HEK293 (cell line): Measurements from ENCODE around the gene CACNA2D1.
A peak's percentile ranks its signal among the peaks of the same experiment; 100 is the strongest.

ENCODE experiments used
- CTCF ChIA-PET: fragments of 350-600 bp; formaldehyde crosslinking; extraction: SDS; loops from one replicate; lab custom pipeline; 2021; ENCODE audit warnings: antibody characterized with exemption; lab: Yijun Ruan, JAX
- POLR2A ChIA-PET: fragments of 300-600 bp; formaldehyde crosslinking; extraction: SDS; loops from one replicate; lab custom pipeline; 2020; ENCODE audit warnings: antibody characterized with exemption, inconsistent platforms; lab: Yijun Ruan, JAX
- H3K27ac ChIP-seq: fragments of 200-500 bp; sonication (Bioruptor generic); 2 replicates; pipeline ENCODE4 v1.5.1; 2014; ENCODE audit warnings: low read depth, low read length, control low read depth, inconsistent platforms; ENCODE audit errors: extremely low read depth
- H3K36me3 ChIP-seq, 2 experiments: fragments of 200-500 bp in 1 of 2; sonication (Bioruptor generic) in 1 of 2; 1 replicate in 1 of 2; 2 replicates in 1 of 2; pipeline ENCODE4 v1.5.1; 2014 to 2017; ENCODE audit warnings: inconsistent platforms in 2 of 2, low read length in 2 of 2; ENCODE audit not compliant: control insufficient read depth in 2 of 2, insufficient read depth in 1 of 2
- H3K4me1 ChIP-seq: fragments of 200-500 bp; sonication (Bioruptor generic); 2 replicates; pipeline ENCODE4 v1.5.1; 2014; ENCODE audit warnings: mild to moderate bottlenecking, low read length, inconsistent platforms; ENCODE audit not compliant: control insufficient read depth, insufficient read depth
- H3K4me3 ChIP-seq: 2 replicates; pipeline ENCODE4 v1.5.1; 2011; ENCODE audit warnings: low read depth, mild to moderate bottlenecking, control low read depth, low read length, moderate library complexity
- H3K9me3 ChIP-seq: fragments of 200-500 bp; sonication (Bioruptor generic); 2 replicates; pipeline ENCODE4 v1.5.1; 2014; ENCODE audit warnings: low read depth, low read length, inconsistent platforms; ENCODE audit not compliant: control insufficient read depth, insufficient read depth
- KLF10 ChIP-seq: fragments of 450-650 bp; IDR thresholded peaks from 2 replicates; pipeline ENCODE4 v1.5.1; 2018; ENCODE audit warnings: missing biosample characterization, mild to moderate bottlenecking, missing genetic modification characterization
- ZBTB17 ChIP-seq: fragments of 450-650 bp; formaldehyde crosslinking; IDR thresholded peaks from 2 replicates; pipeline ENCODE4 v1.5.1; 2016; ENCODE audit warnings: missing biosample characterization, missing genetic modification characterization
- ZBTB21 ChIP-seq: fragments of 450-650 bp; formaldehyde crosslinking; IDR thresholded peaks from 2 replicates; pipeline ENCODE4 v1.5.1; 2017; ENCODE audit warnings: missing biosample characterization, missing genetic modification characterization
- ZBTB8A ChIP-seq: fragments of 450-650 bp; formaldehyde crosslinking; IDR thresholded peaks from 2 replicates; pipeline ENCODE4 v1.5.1; 2016; ENCODE audit warnings: missing biosample characterization, missing genetic modification characterization
- ZNF155 ChIP-seq: fragments of 450-650 bp; formaldehyde crosslinking; IDR thresholded peaks from 2 replicates; pipeline ENCODE4 v1.5.1; 2016; ENCODE audit warnings: missing biosample characterization, missing genetic modification characterization
- ZNF184 ChIP-seq: fragments of 450-650 bp; IDR thresholded peaks from 2 replicates; pipeline ENCODE4 v1.5.1; 2018; ENCODE audit warnings: missing biosample characterization, mild to moderate bottlenecking, missing genetic modification characterization
- ZNF266 ChIP-seq: fragments of 450-650 bp; formaldehyde crosslinking; IDR thresholded peaks from 2 replicates; pipeline ENCODE4 v1.5.1; 2016; ENCODE audit warnings: missing biosample characterization, missing genetic modification characterization, low read depth
- ZNF341 ChIP-seq: fragments of 450-650 bp; formaldehyde crosslinking; IDR thresholded peaks from 2 replicates; pipeline ENCODE4; 2016; ENCODE audit warnings: low read depth, missing biosample characterization, missing genetic modification characterization
- ZNF404 ChIP-seq: fragments of 450-650 bp; formaldehyde crosslinking; IDR thresholded peaks from 2 replicates; pipeline ENCODE4 v1.5.1; 2017; ENCODE audit warnings: missing biosample characterization, missing genetic modification characterization
- ZNF501 ChIP-seq: fragments of 450-650 bp; formaldehyde crosslinking; IDR thresholded peaks from 2 replicates; pipeline ENCODE4 v1.5.1; 2016; ENCODE audit warnings: missing biosample characterization, missing genetic modification characterization
- ZNF549 ChIP-seq: fragments of 450-650 bp; IDR thresholded peaks from 2 replicates; pipeline ENCODE4 v1.5.1; 2018; ENCODE audit warnings: missing biosample characterization, missing genetic modification characterization, mild to moderate bottlenecking, inconsistent platforms, moderate library complexity
- ZNF600 ChIP-seq: fragments of 450-650 bp; formaldehyde crosslinking; IDR thresholded peaks from 2 replicates; pipeline ENCODE4 v1.5.1; 2016; ENCODE audit warnings: missing biosample characterization, missing genetic modification characterization
- ZNF747 ChIP-seq: fragments of 450-650 bp; formaldehyde crosslinking; IDR thresholded peaks from 2 replicates; pipeline ENCODE4 v1.5.1; 2016; ENCODE audit warnings: missing biosample characterization, missing genetic modification characterization
- ZSCAN23 ChIP-seq: fragments of 450-650 bp; formaldehyde crosslinking; IDR thresholded peaks from 2 replicates; pipeline ENCODE4 v1.5.1; 2016; ENCODE audit warnings: missing biosample characterization, missing genetic modification characterization
- ZSCAN30 ChIP-seq: fragments of 450-650 bp; IDR thresholded peaks from 2 replicates; pipeline ENCODE4 v1.5.1; 2018; ENCODE audit warnings: missing biosample characterization, mild to moderate bottlenecking, missing genetic modification characterization, moderate library complexity
- ZXDB ChIP-seq: fragments of 450-650 bp; formaldehyde crosslinking; IDR thresholded peaks from 2 replicates; pipeline ENCODE4 v1.5.1; 2016; ENCODE audit warnings: missing biosample characterization, missing genetic modification characterization
- TF ChIP-seq, protein P1 (sequence below): IDR thresholded peaks from 2 replicates; pipeline ENCODE4 v1.6.1; 2011; ENCODE audit warnings: mild to moderate bottlenecking, low read depth, low read length, borderline replicate concordance
- TF ChIP-seq, protein P2 (sequence below): fragments of 450-650 bp; formaldehyde crosslinking; IDR thresholded peaks from 2 replicates; pipeline ENCODE4 v1.5.1; 2016; ENCODE audit warnings: missing biosample characterization, missing genetic modification characterization
- TF ChIP-seq, protein P3 (sequence below): fragments of 450-650 bp; IDR thresholded peaks from 2 replicates; pipeline ENCODE4 v1.5.1; 2018; ENCODE audit warnings: missing biosample characterization, mild to moderate bottlenecking, missing genetic modification characterization
- TF ChIP-seq, protein P4 (sequence below): fragments of 450-650 bp; formaldehyde crosslinking; IDR thresholded peaks from 2 replicates; pipeline ENCODE4 v1.5.1; 2017; ENCODE audit warnings: missing biosample characterization, missing genetic modification characterization
- TF ChIP-seq, protein P5 (sequence below): fragments of 450-650 bp; formaldehyde crosslinking; IDR thresholded peaks from 2 replicates; pipeline ENCODE4 v1.5.1; 2016; ENCODE audit warnings: missing biosample characterization, missing genetic modification characterization
- TF ChIP-seq, protein P6 (sequence below): fragments of 450-650 bp; formaldehyde crosslinking; IDR thresholded peaks from 2 replicates; pipeline ENCODE4 v1.5.1; 2016; ENCODE audit warnings: missing biosample characterization, missing genetic modification characterization, borderline replicate concordance

CACNA2D1 gene

DNA sequence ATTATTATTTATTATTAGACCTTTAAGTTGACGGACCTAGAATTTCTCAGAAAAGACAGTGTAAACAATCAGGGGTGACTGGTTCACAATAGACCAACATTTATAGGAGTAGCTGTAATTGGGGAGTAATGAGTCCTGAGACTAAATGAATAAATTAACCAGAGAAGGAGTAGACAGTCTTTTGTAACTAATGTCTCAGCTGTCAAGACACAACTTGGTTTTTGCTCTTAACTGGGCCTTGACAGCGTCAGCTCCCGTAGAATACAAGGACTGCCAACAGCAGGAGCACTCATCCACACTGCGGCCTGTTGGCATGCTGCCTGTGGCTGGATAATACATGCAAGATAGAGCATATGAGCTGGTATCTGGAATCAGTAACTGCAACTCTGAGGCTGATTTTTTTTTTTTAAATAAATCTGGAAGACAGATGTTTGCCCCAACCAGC lies 123.9 kb downstream of the CACNA2D1 start (continued):
- TF ChIP-seq, protein P1, sequence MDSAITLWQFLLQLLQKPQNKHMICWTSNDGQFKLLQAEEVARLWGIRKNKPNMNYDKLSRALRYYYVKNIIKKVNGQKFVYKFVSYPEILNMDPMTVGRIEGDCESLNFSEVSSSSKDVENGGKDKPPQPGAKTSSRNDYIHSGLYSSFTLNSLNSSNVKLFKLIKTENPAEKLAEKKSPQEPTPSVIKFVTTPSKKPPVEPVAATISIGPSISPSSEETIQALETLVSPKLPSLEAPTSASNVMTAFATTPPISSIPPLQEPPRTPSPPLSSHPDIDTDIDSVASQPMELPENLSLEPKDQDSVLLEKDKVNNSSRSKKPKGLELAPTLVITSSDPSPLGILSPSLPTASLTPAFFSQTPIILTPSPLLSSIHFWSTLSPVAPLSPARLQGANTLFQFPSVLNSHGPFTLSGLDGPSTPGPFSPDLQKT: no peak
- TF ChIP-seq ZNF155 (tag by site-specific recombination) (no peak), ZSCAN30 (tag by site-specific recombination) (peak; percentile 65), ZBTB17 (tag by site-specific recombination) (0 out of 2 replicates have a peak, but pooled peaks have one; percentile 32), ZNF549 (tag by site-specific recombination) (no peak), KLF10 (tag by site-specific recombination) (no peak), ZNF600 (tag by site-specific recombination) (no peak), ZNF184 (tag by site-specific recombination) (no peak)
- TF ChIP-seq, protein P2, sequence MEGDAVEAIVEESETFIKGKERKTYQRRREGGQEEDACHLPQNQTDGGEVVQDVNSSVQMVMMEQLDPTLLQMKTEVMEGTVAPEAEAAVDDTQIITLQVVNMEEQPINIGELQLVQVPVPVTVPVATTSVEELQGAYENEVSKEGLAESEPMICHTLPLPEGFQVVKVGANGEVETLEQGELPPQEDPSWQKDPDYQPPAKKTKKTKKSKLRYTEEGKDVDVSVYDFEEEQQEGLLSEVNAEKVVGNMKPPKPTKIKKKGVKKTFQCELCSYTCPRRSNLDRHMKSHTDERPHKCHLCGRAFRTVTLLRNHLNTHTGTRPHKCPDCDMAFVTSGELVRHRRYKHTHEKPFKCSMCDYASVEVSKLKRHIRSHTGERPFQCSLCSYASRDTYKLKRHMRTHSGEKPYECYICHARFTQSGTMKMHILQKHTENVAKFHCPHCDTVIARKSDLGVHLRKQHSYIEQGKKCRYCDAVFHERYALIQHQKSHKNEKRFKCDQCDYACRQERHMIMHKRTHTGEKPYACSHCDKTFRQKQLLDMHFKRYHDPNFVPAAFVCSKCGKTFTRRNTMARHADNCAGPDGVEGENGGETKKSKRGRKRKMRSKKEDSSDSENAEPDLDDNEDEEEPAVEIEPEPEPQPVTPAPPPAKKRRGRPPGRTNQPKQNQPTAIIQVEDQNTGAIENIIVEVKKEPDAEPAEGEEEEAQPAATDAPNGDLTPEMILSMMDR (tag by site-specific recombination): no peak
- TF ChIP-seq, protein P3, sequence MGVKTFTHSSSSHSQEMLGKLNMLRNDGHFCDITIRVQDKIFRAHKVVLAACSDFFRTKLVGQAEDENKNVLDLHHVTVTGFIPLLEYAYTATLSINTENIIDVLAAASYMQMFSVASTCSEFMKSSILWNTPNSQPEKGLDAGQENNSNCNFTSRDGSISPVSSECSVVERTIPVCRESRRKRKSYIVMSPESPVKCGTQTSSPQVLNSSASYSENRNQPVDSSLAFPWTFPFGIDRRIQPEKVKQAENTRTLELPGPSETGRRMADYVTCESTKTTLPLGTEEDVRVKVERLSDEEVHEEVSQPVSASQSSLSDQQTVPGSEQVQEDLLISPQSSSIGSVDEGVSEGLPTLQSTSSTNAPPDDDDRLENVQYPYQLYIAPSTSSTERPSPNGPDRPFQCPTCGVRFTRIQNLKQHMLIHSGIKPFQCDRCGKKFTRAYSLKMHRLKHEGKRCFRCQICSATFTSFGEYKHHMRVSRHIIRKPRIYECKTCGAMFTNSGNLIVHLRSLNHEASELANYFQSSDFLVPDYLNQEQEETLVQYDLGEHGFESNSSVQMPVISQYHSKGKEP (tag by site-specific recombination): peak; percentile 69
- TF ChIP-seq, protein P4, sequence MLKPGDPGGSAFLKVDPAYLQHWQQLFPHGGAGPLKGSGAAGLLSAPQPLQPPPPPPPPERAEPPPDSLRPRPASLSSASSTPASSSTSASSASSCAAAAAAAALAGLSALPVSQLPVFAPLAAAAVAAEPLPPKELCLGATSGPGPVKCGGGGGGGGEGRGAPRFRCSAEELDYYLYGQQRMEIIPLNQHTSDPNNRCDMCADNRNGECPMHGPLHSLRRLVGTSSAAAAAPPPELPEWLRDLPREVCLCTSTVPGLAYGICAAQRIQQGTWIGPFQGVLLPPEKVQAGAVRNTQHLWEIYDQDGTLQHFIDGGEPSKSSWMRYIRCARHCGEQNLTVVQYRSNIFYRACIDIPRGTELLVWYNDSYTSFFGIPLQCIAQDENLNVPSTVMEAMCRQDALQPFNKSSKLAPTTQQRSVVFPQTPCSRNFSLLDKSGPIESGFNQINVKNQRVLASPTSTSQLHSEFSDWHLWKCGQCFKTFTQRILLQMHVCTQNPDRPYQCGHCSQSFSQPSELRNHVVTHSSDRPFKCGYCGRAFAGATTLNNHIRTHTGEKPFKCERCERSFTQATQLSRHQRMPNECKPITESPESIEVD: peak; percentile 66
- TF ChIP-seq, protein P5, sequence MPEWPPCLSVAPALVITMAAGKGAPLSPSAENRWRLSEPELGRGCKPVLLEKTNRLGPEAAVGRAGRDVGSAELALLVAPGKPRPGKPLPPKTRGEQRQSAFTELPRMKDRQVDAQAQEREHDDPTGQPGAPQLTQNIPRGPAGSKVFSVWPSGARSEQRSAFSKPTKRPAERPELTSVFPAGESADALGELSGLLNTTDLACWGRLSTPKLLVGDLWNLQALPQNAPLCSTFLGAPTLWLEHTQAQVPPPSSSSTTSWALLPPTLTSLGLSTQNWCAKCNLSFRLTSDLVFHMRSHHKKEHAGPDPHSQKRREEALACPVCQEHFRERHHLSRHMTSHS: no peak
- TF ChIP-seq, all 188 proteins: peak for 5

DNA sequence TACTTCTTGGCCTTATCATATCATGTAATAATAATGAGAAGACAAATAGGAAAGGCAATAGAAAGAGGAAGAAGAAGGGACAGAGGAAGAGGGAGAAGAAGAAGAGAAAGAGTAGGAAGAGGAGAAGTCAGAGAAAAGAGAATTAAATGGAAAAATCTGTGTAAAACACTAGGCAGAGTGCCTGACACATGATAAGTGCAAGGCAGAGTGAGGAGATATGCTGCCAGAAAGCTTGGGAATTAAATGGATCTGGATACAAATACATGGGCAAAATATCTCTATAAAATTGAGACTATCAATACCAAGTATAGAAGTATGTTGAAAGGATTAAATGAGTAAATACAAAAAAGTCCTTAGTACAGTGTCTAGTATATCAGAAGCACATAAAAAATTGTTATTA lies 124.8 kb downstream of the CACNA2D1 start:
- no peak for TF ChIP-seq ZNF747
- no peak for TF ChIP-seq ZNF341 (tag by site-specific recombination)
- no peak overlapping the region for H3K27ac ChIP-seq
- POLR2A ChIA-PET: no interaction called here

DNA sequence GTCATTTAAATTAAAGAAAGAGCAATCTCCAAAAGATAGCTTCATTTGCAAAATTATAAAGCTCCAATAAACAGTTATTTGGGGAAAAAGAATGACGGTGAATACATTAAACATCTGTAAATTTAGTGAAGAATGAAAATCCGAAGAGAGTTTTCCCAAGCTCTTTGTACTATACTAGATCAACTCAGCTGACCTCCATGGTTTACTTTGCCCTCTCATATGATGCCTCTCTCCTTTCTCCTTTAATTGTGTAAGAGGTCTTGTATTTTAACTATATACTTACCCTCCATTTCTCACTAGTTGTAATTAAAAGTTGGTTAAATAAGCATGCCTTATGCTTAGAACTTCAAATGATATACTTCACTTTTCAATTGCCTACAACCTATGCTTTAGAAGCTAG lies 125.8 kb downstream of the CACNA2D1 start:
- no peak overlapping the region for H3K27ac ChIP-seq
- peaks cover 12% of the 10 kb centered on the region for H3K4me1 ChIP-seq
- no peak overlapping the region for H3K4me3 ChIP-seq
- ChIA-PET POLR2A (no interaction called here), CTCF (interaction anchor here (0.9 kb wide), 1 partner anchor 11 kb away, joined by 3 read pairs; no protein-coding TSS in a partner anchor)
- no peaks in the 10 kb centered on the region for H3K9me3 ChIP-seq
- TF ChIP-seq ZNF501 (no peak), ZNF404 (no peak), ZBTB8A (tag by site-specific recombination) (no peak), ZNF266 (no peak), ZBTB21 (no peak), ZXDB (no peak), ZSCAN23 (tag by site-specific recombination) (no peak)
- TF ChIP-seq, protein P6, sequence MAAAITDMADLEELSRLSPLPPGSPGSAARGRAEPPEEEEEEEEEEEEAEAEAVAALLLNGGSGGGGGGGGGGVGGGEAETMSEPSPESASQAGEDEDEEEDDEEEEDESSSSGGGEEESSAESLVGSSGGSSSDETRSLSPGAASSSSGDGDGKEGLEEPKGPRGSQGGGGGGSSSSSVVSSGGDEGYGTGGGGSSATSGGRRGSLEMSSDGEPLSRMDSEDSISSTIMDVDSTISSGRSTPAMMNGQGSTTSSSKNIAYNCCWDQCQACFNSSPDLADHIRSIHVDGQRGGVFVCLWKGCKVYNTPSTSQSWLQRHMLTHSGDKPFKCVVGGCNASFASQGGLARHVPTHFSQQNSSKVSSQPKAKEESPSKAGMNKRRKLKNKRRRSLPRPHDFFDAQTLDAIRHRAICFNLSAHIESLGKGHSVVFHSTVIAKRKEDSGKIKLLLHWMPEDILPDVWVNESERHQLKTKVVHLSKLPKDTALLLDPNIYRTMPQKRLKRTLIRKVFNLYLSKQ (tag by site-specific recombination): no peak
- H3K36me3 ChIP-seq: no peaks in the 10 kb centered on the region

More for the DNA sequence above, 124.8 kb downstream of the CACNA2D1 start:
- Histone ChIP-seq H3K36me3 (no peaks in the 10 kb centered on the region), H3K4me1 (peaks cover 12% of the 10 kb centered on the region), H3K4me3 (no peak overlapping the region), H3K9me3 (no peaks in the 10 kb centered on the region)
- CTCF ChIA-PET: interaction anchor here (0.6 to 1.1 kb wide), 2 partner anchors 8 to 286 kb away, joined by 3 to 4 read pairs; no protein-coding TSS in a partner anchor
